Endodermal cell (in vitro differentiated cells): ENCODE measurements around the gene S100A1. TPM values are rescaled to one million over a fixed set of nuclear protein-coding genes. Genes with fewer than 3 reads are reported as not detected.

Experiments
- DNase-seq: peaks from one replicate; pipeline ENCODE4 v3.0.0-alpha.2; 2017
- H3K27ac ChIP-seq: 2 replicates; pipeline ENCODE4 v1.5.1; 2013; ENCODE audit warnings: mild to moderate bottlenecking, low read depth, low read length, moderate library complexity
- H3K27me3 ChIP-seq: 2 replicates; pipeline ENCODE4 v1.6.1; 2013; ENCODE audit warnings: mild to moderate bottlenecking, low read length, moderate library complexity; ENCODE audit not compliant: insufficient read depth, control insufficient read depth, poor library complexity, severe bottlenecking
- H3K36me3 ChIP-seq: 2 replicates; pipeline ENCODE4 v1.7.0; 2013; ENCODE audit warnings: mild to moderate bottlenecking, low read length, moderate library complexity; ENCODE audit not compliant: control insufficient read depth, insufficient read depth
- H3K4me1 ChIP-seq: one replicate; pipeline ENCODE4 v1.7.0; 2013; ENCODE audit warnings: low read length; ENCODE audit not compliant: control insufficient read depth, insufficient read depth
- H3K4me3 ChIP-seq: 2 replicates; pipeline ENCODE4 v1.5.1; 2013; ENCODE audit warnings: mild to moderate bottlenecking, low read length, moderate library complexity
- H3K9ac ChIP-seq: 2 replicates; pipeline ENCODE4 v1.6.1; 2013; ENCODE audit warnings: mild to moderate bottlenecking, low read length, moderate library complexity; ENCODE audit not compliant: poor library complexity, severe bottlenecking; ENCODE audit errors: extremely low read depth
- H3K9me3 ChIP-seq: 2 replicates; pipeline ENCODE4 v1.6.1; 2013; ENCODE audit warnings: mild to moderate bottlenecking, low read length, moderate library complexity; ENCODE audit not compliant: control insufficient read depth
- H3K27ac Mint-ChIP-seq: 2 replicates; pipeline ENCODE4 v1.8.0; 2020; ENCODE audit warnings: mixed read lengths
- H3K27me3 Mint-ChIP-seq: 2 replicates; pipeline ENCODE4 v1.8.0; 2021; ENCODE audit warnings: mild to moderate bottlenecking, mixed read lengths; ENCODE audit not compliant: insufficient read depth
- H3K36me3 Mint-ChIP-seq: 2 replicates; pipeline ENCODE4 v1.8.0; 2020; ENCODE audit warnings: low read depth, mixed read lengths
- H3K4me1 Mint-ChIP-seq: 2 replicates; pipeline ENCODE4 v1.8.0; 2020; ENCODE audit warnings: mixed read lengths
- H3K4me3 Mint-ChIP-seq: 2 replicates; pipeline ENCODE4 v1.8.0; 2020; ENCODE audit warnings: mild to moderate bottlenecking, moderate library complexity, mixed read lengths
- H3K9me3 Mint-ChIP-seq: 2 replicates; pipeline ENCODE4 v1.8.0; 2020; ENCODE audit warnings: mild to moderate bottlenecking, mixed read lengths
- WGBS, 2 experiments: methylation state at CpG; one replicate each; pipeline versions ENCODE4 v1.1.5 to v1.1.7; 2013; ENCODE audit warnings: missing lambda C conversion rate in 2 of 2, mixed read lengths in 1 of 2; ENCODE audit not compliant: insufficient coverage in 1 of 2, insufficient read length in 1 of 2; 5-methylcytosine and 5-hydroxymethylcytosine counted together
- total RNA-seq, 2 donors: library from RNA; stranded (reverse); fragmentation: NEBNext Ultra II Directional in 1 of 2; extraction: Animal tissue kit (Norgen Biotek cat#: 25700) in 1 of 2; gene quantifications; 2 replicates in 1 of 2; 3 replicates in 1 of 2; pipeline ENCODE4 v1.2.1, GENCODE V29; 2021
- TF ChIP-seq, protein P1 (sequence below): fragments of 200-600 bp; sonication (generic); conservative IDR thresholded peaks from 2 replicates; pipeline ENCODE4 v1.5.0; 2021; ENCODE audit warnings: antibody characterized with exemption, mild to moderate bottlenecking

S100A1 gene
- total RNA-seq, 2 donors from 2014 or later, result 1.8 to 5.0 TPM

DNA sequence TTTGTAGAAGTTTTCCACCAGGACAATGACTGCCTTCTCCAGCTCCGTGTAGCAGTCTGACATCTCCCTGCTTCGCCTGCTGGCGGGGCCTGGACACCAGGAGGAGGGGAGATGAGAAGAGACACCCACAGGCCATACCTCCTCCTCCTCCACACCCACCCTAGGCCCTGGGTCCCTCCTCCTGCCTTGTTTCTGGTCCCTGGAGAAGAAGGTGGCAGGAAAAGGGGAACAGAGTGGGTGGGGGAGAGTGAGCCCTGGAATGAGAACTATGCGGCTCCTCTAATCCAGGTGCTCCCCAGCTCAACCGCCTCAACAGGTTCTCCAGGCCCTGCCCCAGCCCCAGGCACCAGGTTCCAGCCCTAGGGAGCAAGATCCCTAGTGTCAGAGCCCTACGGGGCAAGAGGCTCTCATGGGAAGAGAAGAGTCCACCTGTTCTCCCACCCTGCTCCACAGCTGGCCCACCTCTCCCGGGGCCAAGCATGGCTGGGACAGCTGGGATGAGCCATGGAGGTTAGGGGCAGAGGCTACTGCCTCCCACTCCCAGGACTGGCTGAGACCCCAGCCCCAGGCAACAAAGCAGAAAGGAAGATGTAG, 20.0 kb upstream of the S100A1 start:
- H3K27ac ChIP-seq, result no peak overlapping the region
- H3K27me3 ChIP-seq, result no peaks in the 10 kb centered on the region
- H3K4me1 ChIP-seq, result peaks cover 3% of the 10 kb centered on the region
- peaks cover 2% of the 10 kb centered on the region for H3K27me3 Mint-ChIP-seq
- peaks cover 40% of the 10 kb centered on the region for H3K4me1 Mint-ChIP-seq
- H3K4me3 ChIP-seq, result peak overlapping the region; percentile 97
- peaks cover 40% of the 10 kb centered on the region for H3K36me3 ChIP-seq
- peak overlapping the region; percentile 79 for H3K4me3 Mint-ChIP-seq
- peaks cover 25% of the 10 kb centered on the region for H3K36me3 Mint-ChIP-seq
- no peaks in the 10 kb centered on the region for H3K9me3 ChIP-seq
- no peaks in the 10 kb centered on the region for H3K9me3 Mint-ChIP-seq
- no peak overlapping the region for H3K9ac ChIP-seq
- WGBS, 2 experiments, result 93 to 98% methylated on average over 3 to 7 of the region's 7 CpGs
- H3K27ac Mint-ChIP-seq, result peak overlapping the region; percentile 84
- TF ChIP-seq, protein P1, sequence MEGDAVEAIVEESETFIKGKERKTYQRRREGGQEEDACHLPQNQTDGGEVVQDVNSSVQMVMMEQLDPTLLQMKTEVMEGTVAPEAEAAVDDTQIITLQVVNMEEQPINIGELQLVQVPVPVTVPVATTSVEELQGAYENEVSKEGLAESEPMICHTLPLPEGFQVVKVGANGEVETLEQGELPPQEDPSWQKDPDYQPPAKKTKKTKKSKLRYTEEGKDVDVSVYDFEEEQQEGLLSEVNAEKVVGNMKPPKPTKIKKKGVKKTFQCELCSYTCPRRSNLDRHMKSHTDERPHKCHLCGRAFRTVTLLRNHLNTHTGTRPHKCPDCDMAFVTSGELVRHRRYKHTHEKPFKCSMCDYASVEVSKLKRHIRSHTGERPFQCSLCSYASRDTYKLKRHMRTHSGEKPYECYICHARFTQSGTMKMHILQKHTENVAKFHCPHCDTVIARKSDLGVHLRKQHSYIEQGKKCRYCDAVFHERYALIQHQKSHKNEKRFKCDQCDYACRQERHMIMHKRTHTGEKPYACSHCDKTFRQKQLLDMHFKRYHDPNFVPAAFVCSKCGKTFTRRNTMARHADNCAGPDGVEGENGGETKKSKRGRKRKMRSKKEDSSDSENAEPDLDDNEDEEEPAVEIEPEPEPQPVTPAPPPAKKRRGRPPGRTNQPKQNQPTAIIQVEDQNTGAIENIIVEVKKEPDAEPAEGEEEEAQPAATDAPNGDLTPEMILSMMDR, result no peak
- DNase-seq, result peak; percentile 48

DNA sequence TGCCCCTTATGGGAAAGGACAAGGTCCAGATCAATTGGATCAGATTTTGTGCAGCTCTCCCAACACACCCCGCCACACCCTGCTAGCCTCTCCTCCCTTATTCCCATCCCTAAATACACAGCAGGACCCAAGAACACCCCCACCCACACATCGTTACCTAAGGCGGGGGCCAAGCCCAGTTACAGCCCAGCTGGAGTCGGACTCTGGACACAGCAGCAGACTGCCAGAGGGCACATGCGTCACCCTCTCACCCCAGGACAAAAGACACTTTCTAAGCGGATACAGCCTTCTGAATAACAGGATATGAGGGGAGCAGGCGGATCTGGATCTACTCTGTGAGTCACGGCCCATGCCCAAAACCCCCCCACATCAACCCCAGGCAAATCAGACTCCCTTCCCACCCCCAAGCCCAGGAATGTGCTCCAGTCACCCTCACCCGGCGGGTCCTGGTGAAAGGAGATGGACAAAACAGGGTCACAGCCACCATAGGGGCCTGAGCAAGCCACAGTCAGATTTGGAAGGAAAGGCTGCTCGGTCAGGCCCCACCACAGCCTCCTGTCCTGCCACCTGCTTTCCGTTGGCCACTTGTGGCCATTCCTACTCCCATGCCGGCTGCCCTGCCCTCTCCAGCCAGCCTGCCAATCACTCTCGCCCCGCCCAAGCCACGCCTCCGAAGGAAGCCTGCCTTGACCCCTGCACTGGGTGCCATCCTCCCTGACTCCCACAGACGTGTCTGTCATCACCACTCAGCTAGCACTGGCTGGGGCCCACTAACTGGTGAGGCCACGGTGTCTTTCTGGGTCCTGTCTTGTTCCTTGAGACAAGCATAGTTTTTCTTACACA, 19.3 kb upstream of the S100A1 start:
- H3K9ac ChIP-seq, result no peak overlapping the region
- no peaks in the 10 kb centered on the region for H3K9me3 ChIP-seq
- peak overlapping the region; percentile 79 for H3K4me3 Mint-ChIP-seq
- WGBS, 2 experiments, result 40 to 57% methylated on average over 10 to 19 of the region's 19 CpGs
- H3K36me3 ChIP-seq, result peaks cover 40% of the 10 kb centered on the region
- H3K27me3 ChIP-seq, result no peaks in the 10 kb centered on the region
- DNase-seq, result peak; percentile 94
- peak overlapping the region; percentile 74 for H3K27ac ChIP-seq
- H3K4me1 ChIP-seq, result peaks cover 3% of the 10 kb centered on the region
- peaks cover 25% of the 10 kb centered on the region for H3K36me3 Mint-ChIP-seq
- TF ChIP-seq, protein P1, result no peak
- H3K27ac Mint-ChIP-seq, result peak overlapping the region; percentile 84
- H3K4me1 Mint-ChIP-seq, result peaks cover 46% of the 10 kb centered on the region
- H3K4me3 ChIP-seq, result peak overlapping the region; percentile 97
- H3K27me3 Mint-ChIP-seq, result peaks cover 2% of the 10 kb centered on the region
- H3K9me3 Mint-ChIP-seq, result no peaks in the 10 kb centered on the region

DNA sequence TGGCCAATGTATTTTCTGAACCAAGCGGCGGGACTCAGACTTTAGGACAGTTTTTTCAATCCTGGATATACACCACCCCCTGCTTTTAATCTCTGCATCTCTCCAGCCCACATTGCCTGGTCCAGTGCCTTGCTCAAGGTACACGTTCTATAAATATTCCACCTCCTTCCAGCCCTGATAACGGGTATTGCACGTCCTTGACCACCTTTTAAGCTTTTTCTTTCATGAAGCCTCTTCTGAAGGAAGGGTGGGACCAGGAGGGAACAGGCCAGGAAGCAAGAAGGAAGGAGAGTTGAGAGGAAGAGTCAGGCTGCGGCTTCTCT, 18.7 kb upstream of the S100A1 start:
- H3K36me3 ChIP-seq, result peaks cover 40% of the 10 kb centered on the region
- no peaks in the 10 kb centered on the region for H3K9me3 Mint-ChIP-seq
- WGBS, 2 experiments, result 78 to 100% methylated on average over 2 to 6 of the region's 6 CpGs
- H3K4me1 Mint-ChIP-seq, result peaks cover 50% of the 10 kb centered on the region
- peaks cover 25% of the 10 kb centered on the region for H3K36me3 Mint-ChIP-seq
- H3K27ac Mint-ChIP-seq, result peak overlapping the region; percentile 84
- peaks cover 3% of the 10 kb centered on the region for H3K4me1 ChIP-seq
- H3K27me3 ChIP-seq, result no peaks in the 10 kb centered on the region
- H3K27ac ChIP-seq, result no peak overlapping the region
- H3K4me3 ChIP-seq, result peak overlapping the region; percentile 97
- peaks cover 2% of the 10 kb centered on the region for H3K27me3 Mint-ChIP-seq
- H3K9me3 ChIP-seq, result no peaks in the 10 kb centered on the region
- no peak for DNase-seq
- TF ChIP-seq, protein P1, result no peak
- peak overlapping the region; percentile 79 for H3K4me3 Mint-ChIP-seq
- H3K9ac ChIP-seq, result no peak overlapping the region
